Measurements from ENCODE around the gene HPN.

GRCh38 chr19:35062942-35063341 is 21.4 kb downstream of the HPN start:
- TF ChIP-seq POLR2A (IDR thresholded peaks at IDR 0.05) (no peak), CTCF (IDR thresholded peaks at IDR 0.05 in 8 of 11, conservative IDR thresholded peaks at IDR 0.05 in 3 of 11) (no peak), POLR2AphosphoS5 (IDR thresholded peaks at IDR 0.05) (no peak)
